T-helper 22 cell (primary cell): ENCODE results near the gene BHLHE41.

Experiments used
- DNase-seq: peaks from one replicate; pipeline ENCODE4 v3.0.0-alpha.2; 2020; ENCODE audit warnings: low read depth

Gene BHLHE41

DNA sequence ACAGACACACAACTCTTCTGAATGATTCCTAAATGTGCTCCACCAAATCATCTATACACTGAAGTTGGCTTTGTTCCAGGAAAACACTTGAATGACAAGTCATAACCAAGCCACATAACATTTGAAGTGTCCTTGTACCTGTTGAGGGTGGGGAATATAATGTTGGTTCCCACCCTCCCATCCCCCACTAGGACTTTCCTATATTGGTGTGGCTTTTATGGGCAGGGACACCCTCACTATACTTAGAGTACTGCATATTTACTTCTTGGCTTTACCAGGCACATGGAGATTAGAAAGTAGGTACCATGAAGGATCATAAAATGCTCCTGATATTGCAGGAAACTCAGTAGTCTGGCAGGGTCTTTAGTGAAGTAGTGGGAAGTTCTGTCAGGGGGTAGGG is 9.7 kb upstream of the BHLHE41 start:
- no peak for DNase-seq

GRCh38 chr12:26133521-26133920 is 8.7 kb upstream of the BHLHE41 start:
- no peak for DNase-seq

DNA sequence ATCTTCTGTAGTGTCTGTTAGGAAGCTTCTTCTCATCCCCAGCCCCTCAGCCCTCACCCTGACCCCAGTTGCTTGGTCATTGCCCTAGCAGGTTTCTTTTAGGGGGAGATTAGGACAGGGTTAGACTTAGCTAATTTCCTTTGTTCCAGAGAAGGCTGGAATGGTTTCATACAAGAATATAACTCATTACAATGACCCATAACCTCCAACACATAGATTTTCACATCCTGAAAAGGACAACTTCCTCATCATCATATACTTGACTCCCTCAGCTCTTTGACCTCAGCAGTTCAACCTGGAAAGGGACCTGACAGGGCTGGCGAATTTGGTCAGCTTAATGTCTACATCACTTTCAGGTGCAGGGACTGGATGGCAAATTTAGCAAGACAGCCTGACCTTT is 8.0 kb upstream of the BHLHE41 start:
- no peak for DNase-seq

- no peak for DNase-seq
These were observed 7.1 kb upstream of the BHLHE41 start for GRCh38 chr12:26131936-26132335.

DNA sequence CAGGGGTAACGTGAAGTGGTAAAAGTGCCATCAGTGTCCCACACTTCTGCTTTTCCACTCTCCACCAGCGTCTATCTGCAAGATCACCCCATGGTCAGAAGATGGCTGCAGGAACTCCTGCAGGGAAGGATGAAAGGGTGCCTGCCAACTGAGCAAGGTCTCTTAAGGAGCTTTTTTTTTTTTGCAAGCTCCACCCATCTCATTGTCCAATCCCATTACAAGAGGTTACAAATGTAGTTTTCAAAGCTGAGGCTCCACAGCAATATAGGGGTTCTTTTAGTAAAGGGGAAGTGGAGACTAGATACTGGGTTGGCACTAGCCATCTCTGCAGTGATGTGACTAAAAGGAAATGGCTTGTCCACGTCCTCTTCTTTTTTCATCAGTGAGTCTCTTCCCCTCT is 5.9 kb upstream of the BHLHE41 start:
- DNase-seq: no peak

GRCh38 chr12:26128168-26128567 is 3.3 kb upstream of the BHLHE41 start:
- no peak for DNase-seq

GRCh38 chr12:26127404-26127803 is 2.6 kb upstream of the BHLHE41 start:
- no peak for DNase-seq

DNA sequence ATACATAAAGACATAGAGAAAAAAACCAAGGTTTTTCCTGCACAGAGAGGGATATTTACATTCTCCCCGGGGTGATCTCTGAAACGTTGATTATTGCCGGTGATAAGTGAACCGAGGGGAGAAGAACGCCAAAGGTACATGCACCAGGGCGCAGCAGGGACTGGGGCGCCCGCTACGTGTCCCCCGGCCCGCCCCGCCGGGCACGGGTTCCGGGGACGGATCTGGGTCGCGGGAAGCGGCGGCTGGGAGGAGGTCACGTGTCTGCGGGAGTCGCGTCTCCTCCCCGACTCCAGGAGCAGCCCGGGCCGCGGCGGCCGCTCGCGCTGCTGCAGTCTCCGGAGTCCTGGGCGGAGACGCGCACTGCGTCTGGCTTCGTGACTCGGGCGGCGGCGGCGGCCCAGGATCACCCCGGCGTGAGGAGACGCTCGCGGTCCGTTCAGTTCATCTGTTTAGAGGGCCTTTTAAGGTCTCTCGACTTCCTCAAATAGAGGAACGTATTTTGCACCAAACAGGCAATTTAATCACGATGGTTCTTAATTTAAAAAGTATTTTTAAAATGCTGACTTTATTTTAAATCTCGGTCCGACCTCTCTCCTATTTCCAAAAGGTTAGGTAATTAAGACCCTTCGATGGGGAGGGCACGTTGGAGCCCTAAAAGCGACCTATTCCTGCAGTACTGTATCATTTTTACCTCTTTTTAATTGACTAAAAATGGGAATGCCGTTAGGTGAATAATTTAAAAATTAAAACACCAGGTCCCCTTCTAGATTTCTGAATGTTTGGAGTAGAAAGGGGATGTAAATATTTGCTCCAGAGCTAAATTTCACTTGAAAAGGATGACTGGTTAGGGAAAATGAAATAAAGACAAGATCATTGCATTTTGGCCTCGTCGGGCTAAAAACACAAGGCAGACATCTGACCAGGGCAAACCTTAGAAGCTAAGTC is 1.8 kb upstream of the BHLHE41 start:
- no peak for DNase-seq

DNA sequence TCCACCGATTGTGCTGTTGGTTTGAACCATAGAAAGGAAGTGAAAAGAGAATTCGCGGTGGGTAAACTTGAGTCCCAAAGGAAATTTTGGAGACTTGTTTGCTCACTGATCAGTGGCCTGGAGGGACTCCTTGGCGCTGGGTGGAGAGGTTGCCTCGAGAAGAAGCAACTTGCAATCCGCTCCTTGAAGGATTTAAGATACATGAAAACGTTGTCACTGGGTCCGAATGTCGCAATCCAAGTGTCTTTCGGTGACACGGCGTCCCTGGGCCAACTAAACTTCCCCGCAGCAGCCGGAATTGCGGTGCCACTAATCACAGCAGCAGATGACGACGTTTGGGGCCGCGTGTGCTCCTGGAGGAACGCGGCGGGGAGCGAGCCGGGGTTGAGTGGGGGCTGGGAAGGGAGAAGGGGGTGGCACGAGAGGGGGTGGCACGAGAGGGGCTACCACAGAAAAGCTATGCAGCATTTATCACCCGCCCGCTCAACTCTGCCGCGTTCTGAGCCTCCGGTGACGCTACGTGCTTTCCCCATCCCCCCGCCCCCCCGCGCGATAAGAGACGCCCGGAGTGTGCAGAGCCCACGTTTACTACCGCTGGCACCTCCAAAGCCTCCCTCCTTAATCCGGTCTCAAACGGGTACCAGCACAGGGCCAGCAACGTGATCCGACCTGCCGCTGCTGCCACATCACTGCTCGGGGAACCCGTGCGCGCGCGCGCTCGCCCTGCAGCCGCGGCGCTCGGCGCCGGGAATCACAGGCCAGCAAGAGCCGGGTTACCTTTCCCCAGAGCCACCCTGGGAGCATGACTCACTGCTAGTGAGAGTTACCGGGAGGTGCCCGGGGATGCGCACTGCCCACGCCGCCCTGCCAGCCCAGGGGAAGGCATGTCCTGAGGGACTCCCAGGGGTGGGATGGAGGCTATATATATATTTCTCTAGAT is 833 bp upstream of the BHLHE41 start:
- DNase-seq: no peak

GRCh38 chr12:26123482-26123980 is 1.3 kb downstream of the BHLHE41 start:
- DNase-seq: no peak

DNA sequence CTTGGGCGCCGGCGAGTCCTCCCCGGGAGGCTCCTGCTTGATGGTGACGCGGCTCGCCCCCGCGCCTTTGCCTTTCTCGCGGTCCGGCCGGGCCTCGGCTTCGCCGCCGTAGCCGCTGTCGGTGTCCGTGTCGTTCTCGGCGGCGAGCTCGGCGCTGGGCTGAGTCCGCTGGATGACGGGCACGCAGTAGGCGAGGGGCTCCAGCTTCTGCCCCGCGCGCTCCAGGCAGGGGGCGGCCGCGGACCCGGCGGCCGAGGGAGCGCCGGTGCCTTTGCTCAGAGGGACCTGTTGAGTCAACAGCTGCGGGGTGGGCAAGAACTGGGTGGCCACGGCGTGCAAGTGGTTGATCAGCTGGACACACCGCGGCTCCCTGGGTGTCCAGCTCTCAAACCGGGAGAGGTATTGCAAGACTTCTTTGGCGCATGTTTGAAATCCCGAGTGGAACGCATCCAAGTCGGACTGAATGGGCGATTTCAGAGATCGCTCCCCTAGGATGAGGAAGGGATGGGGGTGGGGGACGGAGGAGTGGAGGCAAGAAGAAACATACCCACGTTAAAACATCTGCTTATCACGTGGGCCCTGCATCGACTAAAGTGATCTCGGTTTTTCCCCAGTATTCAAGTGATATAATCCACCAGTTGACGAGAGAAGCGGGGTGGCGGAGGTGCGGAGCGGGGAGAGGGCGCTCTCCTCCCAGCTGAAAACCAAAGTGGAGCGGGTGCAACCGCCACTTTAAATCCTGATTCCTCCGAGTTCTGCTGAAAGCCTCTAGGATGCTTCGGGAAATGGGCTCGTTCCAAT is 2.0 kb downstream of the BHLHE41 start:
- no peak for DNase-seq

- no peak for DNase-seq
These were observed 2.7 kb downstream of the BHLHE41 start for GRCh38 chr12:26122061-26122680.

DNA sequence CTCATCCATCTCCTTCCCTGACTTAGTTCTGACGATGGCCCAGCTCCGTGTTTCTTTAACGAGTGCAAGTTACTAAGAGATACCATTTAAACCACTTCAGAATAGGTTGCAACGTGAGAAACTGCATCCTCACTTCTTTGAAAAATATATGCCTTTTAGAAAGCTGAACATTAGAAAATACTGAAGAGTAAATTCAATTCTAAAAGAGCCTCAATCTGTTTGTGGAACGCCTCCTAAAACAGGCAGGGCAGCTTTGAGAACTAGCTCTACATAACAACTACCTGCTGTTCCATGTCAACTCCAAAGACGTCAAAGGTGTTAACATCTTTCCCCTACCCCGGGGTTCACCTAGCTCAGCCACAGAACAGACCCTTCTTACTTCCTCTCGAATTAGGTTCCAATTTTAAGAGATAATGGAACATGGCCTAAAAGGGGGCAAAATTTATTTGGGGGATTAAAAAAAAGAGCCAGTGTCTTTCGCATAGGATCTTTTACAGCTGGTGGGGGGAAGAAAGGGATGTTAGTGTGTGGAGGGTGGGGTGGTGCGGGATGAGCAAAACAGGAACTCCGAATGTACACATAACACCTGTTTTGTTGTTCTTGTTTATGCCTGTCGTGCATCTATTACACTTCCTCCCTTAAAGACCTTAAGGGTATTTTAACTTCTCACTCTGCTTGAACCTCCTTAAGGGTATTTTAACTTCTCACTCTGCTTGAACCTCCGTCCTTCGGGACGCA is 3.3 kb downstream of the BHLHE41 start:
- DNase-seq: no peak

DNA sequence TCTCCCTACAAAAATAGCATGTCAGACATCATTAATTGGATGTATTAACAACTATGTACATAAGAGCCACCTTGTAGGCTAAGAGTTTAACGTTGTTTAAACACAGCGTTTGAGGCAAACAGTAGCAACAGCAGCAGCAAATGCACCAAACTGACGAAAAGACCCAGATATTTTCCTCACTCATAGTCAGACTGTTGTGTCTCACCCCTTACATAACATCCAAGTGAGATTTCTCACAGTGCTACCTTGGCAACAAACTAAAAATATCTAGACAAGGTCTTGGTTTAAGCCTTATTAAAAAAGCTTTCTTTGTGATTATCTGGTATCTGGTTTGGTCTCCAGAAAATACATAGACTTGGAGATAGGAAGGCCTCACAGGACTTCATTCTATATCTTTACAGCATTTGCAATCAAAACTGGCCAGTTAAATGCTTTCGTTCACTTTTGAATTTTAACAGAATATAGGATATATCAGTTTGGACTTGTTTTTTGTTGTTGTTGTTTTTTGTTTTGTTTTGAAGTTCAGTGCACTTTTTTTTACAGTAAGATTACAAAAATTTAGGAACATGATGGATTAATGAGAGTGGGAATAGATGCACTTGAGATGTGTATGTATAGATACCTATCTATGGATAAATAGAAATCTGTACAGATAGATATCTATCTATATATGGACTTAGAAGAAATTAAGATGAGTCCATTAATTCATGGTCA is 4.1 kb downstream of the BHLHE41 start:
- no peak for DNase-seq

- DNase-seq: no peak
These were observed 5.3 kb downstream of the BHLHE41 start for GRCh38 chr12:26119391-26119989.

GRCh38 chr12:26118308-26118707 is 6.5 kb downstream of the BHLHE41 start:
- no peak for DNase-seq

- DNase-seq: no peak
These were observed 7.8 kb downstream of the BHLHE41 start for GRCh38 chr12:26116829-26117715.

- no peak for DNase-seq
These were observed 10.0 kb downstream of the BHLHE41 start for GRCh38 chr12:26114720-26115401.
